Breast epithelium (tissue), 3 donors: Measurements from ENCODE around the gene BNIP3.
"Not testable (repeated sequence)": the region's sequence is repeated elsewhere in the genome, so short reads cannot be mapped to it uniquely, and the experiment has no call there.

ENCODE experiments used
- POLR2A ChIP-seq: fragments of 450-650 bp; IDR thresholded peaks from one replicate; pipeline ENCODE4 v1.6.1; 2016; ENCODE audit warnings: antibody characterized with exemption, mild to moderate bottlenecking, moderate library complexity
- POLR2AphosphoS5 ChIP-seq, 3 donors: sonication (generic); formaldehyde crosslinking; IDR thresholded peaks; one replicate each; pipeline ENCODE4 v1.6.1; 2017; ENCODE audit warnings: antibody characterized with exemption in 3 of 3
- TF ChIP-seq, protein P1 (sequence below), 3 donors: fragments of 450-650 bp; IDR thresholded peaks; one replicate each; pipeline ENCODE4 v1.5.1; 2016 to 2017; ENCODE audit warnings: antibody characterized with exemption in 3 of 3, mild to moderate bottlenecking in 3 of 3, moderate library complexity in 3 of 3

DNA sequence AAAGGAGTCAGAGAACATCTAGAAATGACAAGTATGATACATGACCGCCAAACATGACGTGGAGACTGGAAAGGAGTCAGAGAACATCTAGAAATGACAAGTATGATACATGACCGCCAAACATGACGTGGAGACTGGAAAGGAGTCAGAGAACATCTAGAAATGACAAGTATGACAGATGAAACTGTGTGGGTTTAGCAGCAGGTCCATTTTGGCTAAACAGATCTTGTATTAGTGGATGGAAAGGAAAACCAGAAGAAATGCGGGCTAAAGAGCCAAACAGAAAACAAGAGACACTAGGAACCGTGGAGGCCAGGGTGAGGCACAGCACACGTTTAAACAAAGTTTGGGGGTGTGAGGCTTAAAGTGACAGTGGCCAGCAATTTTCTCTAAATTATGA, 31.8 kb downstream of the BNIP3 start:
- TF ChIP-seq, protein P1, sequence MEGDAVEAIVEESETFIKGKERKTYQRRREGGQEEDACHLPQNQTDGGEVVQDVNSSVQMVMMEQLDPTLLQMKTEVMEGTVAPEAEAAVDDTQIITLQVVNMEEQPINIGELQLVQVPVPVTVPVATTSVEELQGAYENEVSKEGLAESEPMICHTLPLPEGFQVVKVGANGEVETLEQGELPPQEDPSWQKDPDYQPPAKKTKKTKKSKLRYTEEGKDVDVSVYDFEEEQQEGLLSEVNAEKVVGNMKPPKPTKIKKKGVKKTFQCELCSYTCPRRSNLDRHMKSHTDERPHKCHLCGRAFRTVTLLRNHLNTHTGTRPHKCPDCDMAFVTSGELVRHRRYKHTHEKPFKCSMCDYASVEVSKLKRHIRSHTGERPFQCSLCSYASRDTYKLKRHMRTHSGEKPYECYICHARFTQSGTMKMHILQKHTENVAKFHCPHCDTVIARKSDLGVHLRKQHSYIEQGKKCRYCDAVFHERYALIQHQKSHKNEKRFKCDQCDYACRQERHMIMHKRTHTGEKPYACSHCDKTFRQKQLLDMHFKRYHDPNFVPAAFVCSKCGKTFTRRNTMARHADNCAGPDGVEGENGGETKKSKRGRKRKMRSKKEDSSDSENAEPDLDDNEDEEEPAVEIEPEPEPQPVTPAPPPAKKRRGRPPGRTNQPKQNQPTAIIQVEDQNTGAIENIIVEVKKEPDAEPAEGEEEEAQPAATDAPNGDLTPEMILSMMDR (IDR thresholded peaks at IDR 0.05) = not testable (repeated sequence)
- TF ChIP-seq POLR2A; POLR2AphosphoS5 (IDR thresholded peaks at IDR 0.05): not testable (repeated sequence)
